NCI-H2227 treated with DMSO at 0.1 percent for 48 hours (cell line): ENCODE measurements around the gene DPH2.

Source experiments
- DNase-seq: peaks from one replicate; lab custom pipeline; 2025; lab: John Stamatoyannopoulos, UW

Gene DPH2

DNA sequence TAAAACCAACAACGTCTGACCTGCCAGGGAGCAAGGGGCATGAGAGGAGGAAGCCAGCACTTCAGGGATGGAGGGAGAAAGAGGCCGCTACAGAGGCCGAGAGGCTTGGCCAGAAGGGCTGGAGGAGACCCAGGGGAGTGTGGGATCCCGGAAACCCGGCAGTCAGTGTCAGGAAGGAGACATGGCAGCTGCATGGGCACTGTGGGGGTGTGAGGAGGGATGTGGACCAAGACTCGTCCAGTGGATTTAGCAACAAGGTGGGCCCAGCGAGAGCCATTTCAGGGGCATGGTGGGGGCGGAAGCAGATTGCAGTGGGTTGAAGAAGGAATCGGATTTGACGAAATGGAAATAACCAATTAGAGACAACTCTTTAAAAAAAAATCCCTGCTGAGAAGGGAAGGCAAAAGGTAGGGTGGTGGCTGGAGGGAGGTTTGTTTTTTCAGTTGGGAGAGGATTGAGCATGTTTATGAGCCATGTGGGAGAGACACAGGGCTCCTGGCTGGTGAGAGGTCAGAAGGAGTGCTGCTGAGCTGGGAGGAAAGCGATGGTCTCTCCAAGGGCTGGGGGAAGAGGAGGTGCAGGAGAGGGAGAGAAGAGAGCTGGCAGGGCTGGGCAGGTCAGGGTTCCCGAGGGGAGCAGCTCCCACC is 13.6 kb downstream of the DPH2 start:
- no peak for DNase-seq

GRCh38 chr1:43984855-43985254 is 15.0 kb downstream of the DPH2 start:
- no peak for DNase-seq

DNA sequence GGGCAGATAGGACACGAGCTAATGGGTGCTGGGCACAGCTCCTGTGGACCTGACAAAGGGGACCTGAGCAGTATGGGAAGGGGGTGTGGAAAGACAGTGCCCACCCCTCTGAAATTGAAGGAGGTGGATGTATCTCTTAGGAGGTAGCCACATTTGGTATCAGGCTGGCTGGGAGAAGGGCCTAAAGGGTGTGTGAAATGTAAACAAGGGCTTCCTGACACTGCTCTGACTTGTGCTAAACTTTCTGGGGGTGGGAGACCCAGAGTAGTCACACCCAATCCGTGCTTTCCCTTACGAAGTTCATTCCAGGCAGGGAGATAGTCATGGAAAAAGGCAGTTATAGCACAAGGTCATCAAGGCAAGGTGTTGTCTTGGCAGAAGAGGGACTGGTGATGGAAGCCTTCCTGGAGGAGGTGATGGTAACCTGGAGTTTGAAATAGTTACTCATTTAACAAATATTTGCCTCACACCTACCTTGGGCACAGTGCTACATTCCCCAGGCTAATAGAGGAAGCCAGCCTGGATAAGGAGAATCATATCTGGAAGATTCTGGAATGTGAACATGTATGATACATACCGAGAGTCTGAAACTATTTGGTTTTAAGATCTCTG is 16.3 kb downstream of the DPH2 start:
- DNase-seq = no peak

DNA sequence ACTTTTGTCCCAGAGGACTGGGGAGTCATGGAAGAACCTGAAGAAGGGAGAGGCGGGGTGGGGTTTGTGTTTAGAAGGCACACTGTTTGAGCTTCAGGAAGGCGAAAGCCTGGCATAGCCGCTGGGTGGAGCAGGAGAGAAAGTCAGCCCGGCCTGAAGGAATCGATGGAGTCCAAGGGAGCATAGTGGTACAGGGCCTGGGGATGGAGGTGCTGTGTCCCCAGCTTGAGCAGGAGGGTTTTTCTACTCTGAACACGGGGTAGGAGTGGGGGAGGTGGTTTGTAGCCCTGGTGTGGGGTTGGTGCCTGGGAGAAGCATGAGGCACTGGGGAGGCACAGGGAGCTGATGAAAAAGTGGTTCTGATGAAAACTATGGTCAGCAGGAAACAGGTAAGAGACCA is 16.9 kb downstream of the DPH2 start:
- DNase-seq = no peak

- no peak for DNase-seq
Observed at GRCh38 chr1:43987159-43987902, 17.5 kb downstream of the DPH2 start.

DNA sequence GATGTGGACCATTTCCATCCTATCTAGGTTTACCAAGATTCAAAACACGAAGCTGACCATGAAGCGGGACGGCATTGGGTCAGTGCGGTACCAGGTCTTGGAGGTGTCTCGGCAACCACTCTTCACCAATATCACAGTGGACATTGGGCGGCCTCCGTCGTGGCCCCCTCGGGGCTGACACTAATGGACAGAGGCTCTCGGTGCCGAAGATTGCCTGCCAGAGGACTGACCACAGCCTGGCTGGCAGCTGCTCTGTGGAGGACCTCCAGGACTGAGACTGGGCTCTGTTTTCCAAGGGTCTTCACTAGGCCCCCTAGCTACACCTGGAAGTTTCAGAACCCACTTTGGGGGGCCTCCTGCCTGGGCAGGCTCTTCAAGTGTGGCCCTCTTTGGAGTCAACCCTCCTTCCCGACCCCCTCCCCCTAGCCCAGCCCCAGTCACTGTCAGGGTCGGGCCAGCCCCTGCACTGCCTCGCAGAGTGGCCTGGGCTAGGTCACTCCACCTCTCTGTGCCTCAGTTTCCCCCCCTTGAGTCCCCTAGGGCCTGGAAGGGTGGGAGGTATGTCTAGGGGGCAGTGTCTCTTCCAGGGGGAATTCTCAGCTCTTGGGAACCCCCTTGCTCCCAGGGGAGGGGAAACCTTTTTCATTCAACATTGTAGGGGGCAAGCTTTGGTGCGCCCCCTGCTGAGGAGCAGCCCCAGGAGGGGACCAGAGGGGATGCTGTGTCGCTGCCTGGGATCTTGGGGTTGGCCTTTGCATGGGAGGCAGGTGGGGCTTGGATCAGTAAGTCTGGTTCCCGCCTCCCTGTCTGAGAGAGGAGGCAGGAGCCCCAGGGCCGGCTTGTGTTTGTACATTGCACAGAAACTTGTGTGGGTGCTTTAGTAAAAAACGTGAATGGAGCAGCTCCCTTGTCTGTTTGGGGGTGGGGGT is 20.7 kb downstream of the DPH2 start:
- DNase-seq = no peak

DNA sequence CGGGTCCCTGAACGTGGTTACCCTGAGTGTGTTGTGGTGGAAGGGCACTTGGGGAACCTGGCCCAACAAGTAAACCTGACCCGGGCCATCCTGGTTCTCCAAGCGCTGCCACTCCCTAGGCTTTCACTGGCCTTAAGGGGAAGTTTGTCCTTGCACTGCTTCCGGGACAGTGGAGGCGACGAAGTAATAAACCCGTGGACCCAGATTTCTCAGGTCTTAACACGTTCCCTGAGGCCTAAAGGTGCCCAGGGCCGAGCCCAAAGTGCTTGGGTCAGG is 21.3 kb downstream of the DPH2 start:
- no peak for DNase-seq

DNA sequence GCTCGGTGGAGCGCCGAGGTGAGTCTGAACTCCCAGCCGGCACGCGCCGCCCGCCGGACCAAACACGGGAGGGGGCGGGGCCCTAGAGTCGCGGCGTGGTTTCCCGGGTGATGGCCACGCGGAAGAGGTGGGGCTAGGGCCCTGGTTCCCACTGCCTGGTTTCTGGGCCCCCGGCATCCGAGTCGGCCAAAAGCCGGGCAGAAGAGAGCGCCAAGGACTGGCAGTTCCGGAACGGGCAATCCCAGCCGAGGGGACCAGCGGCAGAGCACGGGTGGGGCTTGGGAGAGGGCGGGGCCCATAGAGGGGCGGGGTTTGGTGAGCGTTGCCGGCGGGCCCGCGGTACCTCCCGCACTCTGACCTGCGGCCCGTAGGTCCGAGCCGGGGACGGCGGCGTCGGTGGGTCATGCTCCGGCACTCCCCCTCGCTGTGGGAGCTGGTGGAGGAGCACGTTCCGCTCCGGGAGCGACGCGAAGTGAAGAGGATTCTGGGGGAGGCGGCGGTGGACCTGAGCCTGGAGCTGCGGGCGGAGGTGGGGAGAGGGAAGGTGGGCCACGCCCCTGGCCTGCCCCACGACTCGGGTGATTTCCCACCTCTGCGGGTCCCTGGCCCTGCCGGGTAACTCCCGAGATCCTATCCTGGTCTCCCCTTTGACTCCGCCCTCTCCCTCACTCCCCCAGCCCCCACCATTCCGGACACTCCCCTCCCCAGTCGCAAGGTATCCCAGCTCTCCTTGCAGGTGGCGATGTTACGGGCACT is 21.8 kb downstream of the DPH2 start, which contains the start of gene CCDC24:
Gene CCDC24, plus strand, starts transcription at position 124 of the 756 bp plus-strand sequence. Its CDS starts 280 bp downstream, at position 404.
- DNase-seq = peak; percentile 85

- no peak for DNase-seq
Observed at GRCh38 chr1:43992232-43992995, 22.6 kb downstream of the DPH2 start.

- no peak for DNase-seq
Observed at GRCh38 chr1:43993206-43993914, 23.6 kb downstream of the DPH2 start.

DNA sequence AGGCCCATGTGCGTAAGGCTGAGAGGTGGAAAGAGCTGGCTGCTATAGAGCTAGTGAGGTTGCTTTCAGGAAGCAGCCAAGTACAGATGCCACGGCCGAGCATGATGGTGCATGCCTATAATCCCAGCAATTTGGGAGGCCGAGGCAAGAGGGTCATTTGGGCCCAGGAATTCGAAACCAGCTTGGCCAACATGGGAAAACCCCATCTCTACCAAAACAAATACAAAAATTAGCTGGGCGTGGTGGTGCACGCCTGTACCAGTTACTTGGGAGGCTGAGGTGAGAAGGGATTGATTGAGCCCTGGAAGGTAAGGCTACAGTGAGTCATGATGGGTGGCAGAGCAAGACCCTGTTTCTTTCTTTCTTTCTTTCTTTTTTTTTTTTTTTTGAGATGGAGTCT is 24.3 kb downstream of the DPH2 start:
- no peak for DNase-seq

- no peak for DNase-seq
Observed at GRCh38 chr1:43994794-43995790, 25.3 kb downstream of the DPH2 start.

DNA sequence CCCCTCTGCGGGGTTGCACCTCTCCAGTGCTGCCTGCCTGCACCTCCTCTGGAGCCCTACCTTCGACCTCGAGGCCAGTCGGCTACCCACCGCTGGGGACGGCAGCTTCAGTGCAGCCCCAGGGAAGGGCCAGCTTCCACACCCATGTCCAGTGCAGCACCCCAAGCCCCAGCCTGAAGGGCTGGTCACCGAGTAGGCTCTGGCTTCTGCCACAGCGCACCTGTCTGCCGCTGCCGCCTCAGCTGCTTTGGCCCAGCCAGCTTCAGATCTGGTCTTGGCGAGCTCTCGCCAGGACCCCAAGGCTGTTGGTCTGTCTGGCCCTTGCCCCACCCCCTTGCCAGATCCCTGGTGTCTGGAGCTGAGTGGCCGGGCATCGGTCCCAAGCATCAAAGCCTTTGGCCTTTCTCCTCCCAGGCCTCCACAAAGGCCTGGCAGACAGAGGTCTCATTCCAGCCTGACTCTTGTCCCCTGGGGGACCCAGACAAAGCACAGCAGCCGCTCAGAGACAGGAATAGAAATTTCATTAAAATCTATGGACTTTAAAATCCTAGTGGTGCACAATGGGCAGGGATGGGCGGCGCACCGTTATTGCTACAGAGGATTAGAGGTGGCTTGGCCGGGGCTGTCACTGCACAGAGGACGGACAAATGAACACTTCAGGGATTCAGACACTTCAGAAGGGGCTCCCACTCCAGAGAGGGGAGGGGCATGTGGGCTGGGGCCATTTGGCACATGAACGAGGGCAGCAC is 26.3 kb downstream of the DPH2 start:
- DNase-seq = no peak

DNA sequence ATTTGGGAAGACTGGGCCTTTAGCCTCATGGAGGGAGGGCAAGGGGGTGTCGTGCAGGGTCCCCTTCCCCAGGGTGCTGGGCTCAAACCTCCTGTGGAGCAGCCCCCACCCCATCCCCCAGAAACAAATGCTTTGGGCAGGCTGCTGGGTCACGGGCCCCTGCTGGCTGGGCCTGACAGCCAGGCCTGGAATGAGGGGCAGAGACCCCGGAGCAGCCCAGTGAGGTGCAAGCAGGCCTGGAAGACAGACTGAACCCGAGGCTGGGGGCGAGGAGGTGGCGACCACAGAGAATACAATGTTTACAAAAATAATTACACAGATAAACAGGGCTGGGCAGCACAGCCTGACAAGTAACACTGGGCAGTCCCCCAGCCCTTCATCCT is 26.9 kb downstream of the DPH2 start:
- DNase-seq = no peak

DNA sequence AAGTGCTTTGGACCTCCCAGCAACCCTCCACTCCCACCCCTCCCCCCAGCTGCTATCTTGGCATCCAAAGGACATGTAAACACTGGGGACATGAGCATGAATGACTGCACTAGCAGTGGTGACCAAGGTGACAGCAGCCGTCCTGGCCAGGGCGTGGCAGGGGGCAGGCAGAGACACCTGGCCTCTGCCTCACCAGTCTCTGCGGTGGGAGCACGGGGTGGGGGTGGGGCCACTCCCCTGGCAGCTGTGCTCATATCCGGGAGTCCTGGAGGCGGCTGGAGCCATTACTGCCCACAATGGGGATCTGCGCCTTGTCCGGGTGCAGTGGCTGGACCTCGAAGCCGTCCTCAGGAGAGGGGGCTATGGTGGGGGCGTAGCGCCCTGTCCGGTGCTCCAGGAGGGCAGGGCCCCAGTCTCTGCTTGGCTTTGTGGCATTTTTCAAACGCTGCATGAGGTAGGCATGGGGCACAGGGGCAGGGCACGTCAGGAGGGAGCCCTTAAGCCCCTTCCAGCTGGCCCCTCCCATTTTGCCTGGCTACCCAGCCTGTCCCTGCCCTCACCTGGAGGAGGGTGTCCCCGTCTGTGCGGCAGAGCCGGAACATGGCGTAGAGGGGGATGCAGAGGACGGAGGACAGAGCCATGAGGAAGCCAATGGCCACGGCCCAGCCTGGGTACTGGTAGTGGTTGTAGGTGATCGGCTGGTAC is 27.6 kb downstream of the DPH2 start:
- no peak for DNase-seq

DNA sequence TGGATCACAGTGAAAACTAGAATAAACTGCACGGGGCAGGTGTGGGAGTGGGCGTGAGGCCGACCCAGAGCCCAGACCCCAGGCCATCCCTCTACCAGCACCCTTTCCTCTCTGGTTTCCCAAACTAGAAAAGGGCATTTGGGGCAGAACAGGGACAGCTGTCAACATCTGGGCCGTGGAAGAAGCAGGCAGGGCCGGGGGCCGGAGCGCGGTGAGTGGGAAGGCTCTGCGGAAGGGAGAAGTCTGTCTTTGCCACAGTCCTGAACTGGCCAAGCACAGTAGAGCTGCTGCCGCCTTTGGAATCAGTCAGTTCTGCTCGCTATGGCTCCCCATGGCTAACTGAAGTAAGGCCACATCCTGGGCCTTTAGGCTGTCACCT is 28.2 kb downstream of the DPH2 start:
- no peak for DNase-seq

DNA sequence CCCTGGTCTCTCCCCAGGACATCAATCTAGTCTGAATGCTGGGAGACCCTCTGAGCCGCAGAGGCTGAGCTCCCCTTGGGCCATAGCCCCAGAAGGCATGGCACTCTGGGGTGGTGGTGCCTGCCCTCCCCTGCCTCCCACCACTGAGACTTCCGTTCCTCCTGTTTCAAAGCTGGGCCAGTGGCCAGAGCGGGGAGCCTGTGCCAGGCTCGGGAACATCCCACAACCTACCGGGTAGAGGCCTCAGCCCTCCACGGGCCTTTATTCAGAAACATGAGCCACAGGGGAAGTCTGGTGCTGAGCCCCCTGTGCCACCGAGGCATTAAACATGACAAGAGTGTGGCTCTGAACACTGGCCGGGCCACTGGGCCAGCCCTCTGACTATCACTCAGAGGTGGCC is 29.6 kb downstream of the DPH2 start:
- DNase-seq = no peak
